CD4-positive, alpha-beta T cell treated with Interleukin-12 subunit alpha and Interleukin-12 subunit beta, for 1 hour (primary cell): Measurements from ENCODE around the gene SMARCA2.

Source experiments
- DNase-seq: peaks from one replicate; pipeline ENCODE4 v3.0.0-alpha.2; 2020

SMARCA2 gene

GRCh38 chr9:2106666-2107065, 91.5 kb downstream of the SMARCA2 start:
- no peak for DNase-seq

- no peak for DNase-seq
Measured at GRCh38 chr9:2107906-2108451, 92.8 kb downstream of the SMARCA2 start.

DNA sequence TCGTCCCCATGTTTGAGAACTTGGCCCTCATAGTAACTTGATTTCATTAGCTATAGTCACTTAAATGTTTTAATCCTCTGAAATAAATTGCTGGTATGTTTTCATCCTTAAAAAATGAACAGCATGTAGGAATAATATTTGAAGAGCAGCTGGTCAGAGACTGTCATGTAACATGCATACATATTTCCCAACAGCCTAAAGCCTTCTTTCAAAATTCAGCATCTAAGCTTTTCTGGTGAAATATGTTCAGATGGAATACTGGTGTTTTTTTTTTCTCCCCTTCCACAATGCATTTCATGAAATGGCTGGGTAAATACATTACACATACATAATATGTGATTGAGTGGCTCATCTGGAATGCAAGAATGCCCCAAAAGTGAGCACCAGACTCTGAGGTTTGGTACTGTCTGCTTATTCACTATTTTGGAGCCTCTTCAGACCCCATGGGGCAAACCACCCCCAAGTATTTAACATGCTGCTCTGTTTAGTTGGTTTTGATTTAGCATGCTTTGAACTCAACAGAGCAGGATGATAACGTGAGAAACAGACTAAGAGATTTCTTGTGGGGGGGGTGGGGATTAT, 94.0 kb downstream of the SMARCA2 start:
- DNase-seq, result no peak

DNA sequence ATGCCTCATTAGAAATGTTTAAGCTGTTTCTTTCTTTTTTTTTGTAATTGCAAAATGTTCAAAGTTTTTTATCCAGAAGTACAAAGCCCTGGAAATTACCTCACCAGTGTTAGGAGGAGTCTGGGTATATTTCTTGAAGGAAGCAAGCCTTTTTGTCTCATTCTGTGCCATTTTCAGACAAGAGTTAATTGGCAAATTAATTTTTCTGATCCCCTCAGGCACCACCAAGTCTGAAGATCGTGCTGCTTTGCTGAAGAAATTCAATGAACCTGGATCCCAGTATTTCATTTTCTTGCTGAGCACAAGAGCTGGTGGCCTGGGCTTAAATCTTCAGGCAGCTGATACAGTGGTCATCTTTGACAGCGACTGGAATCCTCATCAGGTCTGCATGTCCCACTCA, 94.9 kb downstream of the SMARCA2 start:
- DNase-seq, result no peak

DNA sequence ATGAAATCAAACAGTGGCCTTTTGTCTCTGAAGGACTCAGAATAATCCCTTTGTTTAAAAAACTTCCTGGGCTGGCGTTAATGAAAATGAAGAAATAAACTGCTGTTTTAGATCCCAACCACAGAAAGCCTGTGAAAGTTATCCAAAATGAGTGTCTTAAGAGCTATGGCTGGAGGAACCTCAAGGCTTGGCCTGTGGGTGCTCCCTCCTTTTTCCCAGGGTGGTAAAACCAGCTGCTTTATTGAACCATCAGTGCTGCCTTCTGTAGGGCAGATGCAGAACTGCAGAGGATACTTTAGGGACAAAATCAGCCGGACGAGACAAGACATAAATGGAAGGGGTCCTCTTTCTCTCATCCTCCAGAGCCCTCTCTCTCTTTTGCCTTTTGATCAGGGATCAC, 100.9 kb downstream of the SMARCA2 start:
- DNase-seq, result no peak

DNA sequence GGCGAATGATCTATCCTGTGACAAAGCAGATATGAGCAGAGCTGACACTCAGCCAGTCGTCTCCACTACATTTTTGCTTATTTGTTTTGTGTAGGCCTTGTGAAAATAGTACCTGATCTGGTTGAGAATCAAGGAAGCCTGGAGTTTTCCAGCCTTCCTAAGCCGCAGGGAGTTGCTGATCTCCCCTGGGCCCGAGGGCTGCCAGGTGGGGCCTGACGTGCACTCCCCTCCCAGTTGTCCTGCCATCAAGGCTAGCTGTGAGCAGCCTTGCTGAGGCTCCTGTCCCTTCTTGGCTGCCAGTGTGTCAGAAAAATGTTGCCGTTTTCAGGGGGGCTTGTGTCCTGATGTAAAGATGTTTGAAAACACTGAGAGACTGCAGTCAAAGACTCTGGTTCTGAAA, 102.4 kb downstream of the SMARCA2 start:
- no peak for DNase-seq

DNA sequence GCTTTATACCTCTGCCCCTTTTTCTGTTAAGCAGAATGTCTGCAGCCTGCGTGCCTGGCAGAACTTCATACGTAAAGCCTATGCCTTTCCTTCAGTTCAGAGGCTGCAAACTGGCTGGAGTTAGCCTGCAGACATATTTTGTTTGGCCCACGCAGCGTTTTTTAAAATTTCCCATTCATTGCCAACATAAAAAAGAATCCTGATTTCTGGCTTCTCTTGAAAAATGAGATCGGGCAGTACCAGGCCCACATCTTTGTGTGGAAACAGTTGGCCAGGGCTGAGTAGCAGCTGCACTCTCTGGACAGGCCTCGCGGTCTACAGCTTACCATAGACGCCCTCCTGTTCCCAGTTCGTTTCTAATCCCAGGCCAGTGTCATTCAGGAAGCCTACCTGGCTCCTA, 104.4 kb downstream of the SMARCA2 start:
- DNase-seq, result no peak

- DNase-seq, result no peak
Measured at GRCh38 chr9:2120926-2121689, 106.0 kb downstream of the SMARCA2 start.

- DNase-seq, result no peak
Measured at GRCh38 chr9:2122299-2122698, 107.2 kb downstream of the SMARCA2 start.

DNA sequence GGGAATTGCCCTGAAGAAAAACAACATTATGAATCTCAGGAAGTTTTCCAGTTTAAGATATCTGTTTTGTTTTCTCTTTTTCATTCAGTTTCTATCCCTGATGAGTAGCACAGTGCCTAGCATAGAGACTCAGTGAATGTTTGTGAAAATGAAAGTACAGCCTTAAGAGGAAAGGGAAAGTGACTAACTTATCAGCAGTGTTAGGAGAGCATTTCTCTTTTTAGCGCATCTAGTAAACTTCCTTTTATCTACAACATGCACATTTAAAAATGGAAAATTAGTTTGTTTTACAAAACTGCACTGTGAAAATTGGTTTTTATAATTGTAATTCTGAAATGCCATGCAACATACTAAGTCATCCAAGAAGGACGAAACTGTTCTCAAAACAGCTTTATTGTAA, 110.8 kb downstream of the SMARCA2 start:
- peak; percentile 11 for DNase-seq

GRCh38 chr9:2126331-2126803, 111.2 kb downstream of the SMARCA2 start:
- DNase-seq, result no peak

DNA sequence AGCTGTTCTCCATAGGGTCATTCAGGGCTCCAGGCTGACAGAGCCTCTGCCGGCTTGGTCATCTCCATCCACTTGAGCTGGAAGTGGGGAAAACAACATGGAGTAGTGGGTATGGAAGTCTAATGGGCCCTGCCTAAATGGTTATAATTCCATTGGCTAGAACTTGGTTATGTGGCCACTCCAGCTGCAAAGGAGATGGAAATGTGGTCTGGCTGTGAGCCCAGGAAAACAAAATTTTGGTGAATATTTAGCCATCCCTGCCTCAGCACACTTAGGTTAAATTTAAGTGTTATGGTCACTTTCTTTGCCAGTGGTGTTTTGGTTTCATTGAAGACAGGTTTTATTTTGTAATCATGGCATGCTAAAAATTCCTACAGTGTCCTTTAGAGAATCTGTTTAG, 112.3 kb downstream of the SMARCA2 start:
- no peak for DNase-seq

DNA sequence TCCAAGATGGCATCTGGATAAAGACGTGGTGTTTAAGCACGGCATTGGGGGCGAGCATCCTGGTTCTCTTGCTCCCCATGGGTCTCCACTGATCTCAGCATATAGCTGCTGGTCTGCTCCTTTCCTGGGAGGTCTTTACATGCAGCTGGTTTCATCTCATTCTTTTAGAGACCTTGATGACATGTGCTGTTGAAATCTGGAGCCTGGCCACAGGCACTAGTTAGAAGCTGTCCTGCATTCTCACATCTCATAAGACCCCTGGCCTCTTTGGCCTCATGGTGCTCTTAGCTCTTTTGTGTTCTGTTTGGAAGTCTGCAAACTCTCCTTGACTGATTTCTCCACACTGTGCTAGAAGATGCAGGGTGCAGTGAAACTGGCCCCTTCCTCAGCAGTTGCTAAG, 113.0 kb downstream of the SMARCA2 start:
- no peak for DNase-seq

- no peak for DNase-seq
Measured at GRCh38 chr9:2128618-2129017, 113.5 kb downstream of the SMARCA2 start.

DNA sequence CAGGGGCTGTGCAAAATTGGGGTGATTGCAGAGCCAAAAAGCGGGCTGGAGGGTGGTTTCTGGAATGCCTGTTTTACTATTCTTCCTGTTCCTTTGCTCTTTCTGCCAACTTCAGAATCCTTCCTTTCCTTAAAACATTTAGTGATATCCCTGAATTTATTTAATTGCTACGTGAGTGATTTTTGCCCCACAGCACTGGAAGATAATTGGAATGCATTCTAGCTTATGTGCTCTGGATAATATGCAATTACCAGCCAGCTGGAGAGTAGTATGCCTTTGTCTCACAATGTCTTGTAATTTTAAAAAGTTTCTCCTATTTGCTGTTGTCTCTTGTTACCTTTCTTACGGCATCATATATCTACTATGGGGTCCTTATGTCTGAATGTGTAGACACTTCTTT, 115.8 kb downstream of the SMARCA2 start:
- DNase-seq, result no peak

DNA sequence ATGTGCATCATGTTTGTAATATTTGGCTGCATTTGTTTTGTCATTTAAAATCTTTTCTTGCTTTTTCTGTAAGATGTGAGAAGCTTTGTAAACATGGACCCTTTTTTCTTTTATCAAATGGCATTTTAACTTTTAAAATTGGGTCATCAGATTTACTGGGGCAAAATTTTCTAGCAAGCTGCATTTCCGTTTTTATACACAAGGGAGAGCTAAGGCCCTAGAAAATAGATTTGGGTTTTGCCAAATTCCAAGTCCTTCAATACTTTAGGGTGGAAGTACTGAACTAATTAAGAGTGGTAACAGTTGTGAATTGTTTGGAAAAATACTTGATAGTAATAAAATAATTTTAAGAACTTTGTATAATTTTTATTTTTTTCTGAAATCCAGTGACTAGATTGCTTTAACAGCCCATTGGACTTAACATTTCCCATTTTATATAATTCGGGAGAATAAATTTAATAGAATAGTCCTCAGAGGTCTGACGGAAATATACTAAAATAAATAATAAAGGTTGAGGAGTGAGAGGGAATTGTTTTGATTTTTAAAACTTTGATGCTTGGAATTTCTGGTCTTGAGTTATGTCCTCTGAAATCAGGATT, 117.4 kb downstream of the SMARCA2 start:
- DNase-seq, result peak; percentile 24

GRCh38 chr9:2134391-2134790, 119.2 kb downstream of the SMARCA2 start:
- no peak for DNase-seq

- no peak for DNase-seq
Measured at GRCh38 chr9:2138646-2139045, 123.5 kb downstream of the SMARCA2 start.

- no peak for DNase-seq
Measured at GRCh38 chr9:2140600-2141223, 125.6 kb downstream of the SMARCA2 start.

- DNase-seq, result no peak
Measured at GRCh38 chr9:2142212-2142611, 127.1 kb downstream of the SMARCA2 start.

DNA sequence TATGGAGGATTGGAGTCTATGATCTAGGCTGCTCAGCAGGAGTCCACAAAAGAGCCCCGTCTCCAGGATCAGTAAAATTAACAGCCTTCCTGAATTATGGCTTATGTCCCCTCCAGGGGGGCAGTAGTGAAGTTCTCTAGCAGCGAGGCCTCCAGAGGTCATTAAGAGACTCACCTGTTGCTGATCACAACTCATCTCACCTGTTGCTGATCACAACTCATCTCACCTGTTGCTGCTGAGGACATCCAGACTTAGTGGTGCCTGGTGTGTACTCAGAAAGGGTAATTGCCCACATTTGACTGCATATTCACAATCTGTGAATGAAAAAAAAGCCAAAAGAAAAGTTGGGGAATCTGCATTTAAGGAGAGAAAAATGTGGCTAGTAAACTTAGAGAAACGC, 129.5 kb downstream of the SMARCA2 start:
- no peak for DNase-seq

DNA sequence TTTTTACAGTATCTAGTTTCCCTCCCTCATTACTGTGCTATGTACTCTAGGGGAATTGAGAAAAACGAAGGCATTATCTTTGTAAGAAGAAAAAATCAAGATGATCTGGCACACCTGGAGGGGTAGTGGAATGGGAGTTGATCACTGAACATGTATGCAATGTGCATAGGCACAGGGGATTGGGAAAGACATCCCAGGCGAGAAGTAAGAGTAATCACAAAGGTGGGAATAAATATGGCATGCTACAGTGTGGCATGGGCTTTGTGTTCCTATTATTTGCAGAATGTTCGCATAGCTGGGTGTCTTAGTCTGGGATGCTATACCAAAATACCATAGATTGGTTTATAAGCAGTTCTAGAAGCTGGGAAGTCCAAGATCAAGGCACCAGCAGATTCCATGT, 130.6 kb downstream of the SMARCA2 start:
- DNase-seq, result no peak

DNA sequence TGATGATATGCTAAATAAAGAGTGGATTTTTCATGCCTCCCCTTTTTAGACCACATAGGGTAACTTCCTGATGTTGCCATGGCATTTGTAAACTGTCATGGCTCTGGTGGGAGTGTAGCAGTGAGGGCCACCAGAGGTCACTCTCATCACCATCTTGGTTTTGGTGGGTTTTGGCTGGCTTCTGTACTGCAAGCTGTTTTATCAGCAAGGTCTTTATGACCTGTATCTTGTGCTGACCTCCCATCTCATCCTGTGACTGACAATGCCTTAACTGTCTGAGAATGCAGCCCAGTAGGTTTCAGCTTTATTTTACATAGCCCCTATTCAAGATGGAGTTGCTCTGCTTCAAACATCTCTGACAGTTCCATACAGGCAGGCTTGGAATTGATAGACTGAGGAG, 131.6 kb downstream of the SMARCA2 start:
- peak; percentile 14 for DNase-seq

GRCh38 chr9:2150338-2150737, 135.2 kb downstream of the SMARCA2 start:
- no peak for DNase-seq
